ENCODE results near the gene OCIAD2.

Gene OCIAD2

DNA sequence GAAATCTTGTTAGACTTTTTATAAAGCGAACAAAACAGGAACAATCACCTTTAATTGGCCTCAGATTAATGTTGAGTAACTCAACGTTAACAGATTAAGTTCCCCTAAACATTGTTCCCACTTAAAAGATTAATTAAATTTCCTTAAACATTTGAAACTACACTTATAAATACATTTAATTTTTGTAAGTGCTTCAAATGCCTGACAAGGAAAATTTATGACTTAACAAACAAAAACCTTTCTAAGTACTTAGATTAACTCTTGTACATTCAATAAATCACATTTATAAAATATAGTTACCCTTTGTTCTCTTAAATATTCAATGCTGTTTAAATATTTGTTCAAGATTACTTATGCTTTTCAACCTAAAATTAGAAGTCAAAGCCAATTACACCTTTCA, 39.4 kb upstream of the OCIAD2 start:
- no peak for DNase-seq (ENCODE audit: low read depth)
- no peak for TF ChIP-seq POLR2A (IDR thresholded peaks at IDR 0.05; ENCODE audit: extremely low read depth, insufficient read length)
- no peak for TF ChIP-seq MYC (IDR thresholded peaks at IDR 0.05; ENCODE audit: low read depth, low read length)
- TF ChIP-seq, protein P1, sequence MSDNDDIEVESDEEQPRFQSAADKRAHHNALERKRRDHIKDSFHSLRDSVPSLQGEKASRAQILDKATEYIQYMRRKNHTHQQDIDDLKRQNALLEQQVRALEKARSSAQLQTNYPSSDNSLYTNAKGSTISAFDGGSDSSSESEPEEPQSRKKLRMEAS (IDR thresholded peaks at IDR 0.05; ENCODE audit: low read depth, low read length), result no peak
- TF ChIP-seq, protein P2, sequence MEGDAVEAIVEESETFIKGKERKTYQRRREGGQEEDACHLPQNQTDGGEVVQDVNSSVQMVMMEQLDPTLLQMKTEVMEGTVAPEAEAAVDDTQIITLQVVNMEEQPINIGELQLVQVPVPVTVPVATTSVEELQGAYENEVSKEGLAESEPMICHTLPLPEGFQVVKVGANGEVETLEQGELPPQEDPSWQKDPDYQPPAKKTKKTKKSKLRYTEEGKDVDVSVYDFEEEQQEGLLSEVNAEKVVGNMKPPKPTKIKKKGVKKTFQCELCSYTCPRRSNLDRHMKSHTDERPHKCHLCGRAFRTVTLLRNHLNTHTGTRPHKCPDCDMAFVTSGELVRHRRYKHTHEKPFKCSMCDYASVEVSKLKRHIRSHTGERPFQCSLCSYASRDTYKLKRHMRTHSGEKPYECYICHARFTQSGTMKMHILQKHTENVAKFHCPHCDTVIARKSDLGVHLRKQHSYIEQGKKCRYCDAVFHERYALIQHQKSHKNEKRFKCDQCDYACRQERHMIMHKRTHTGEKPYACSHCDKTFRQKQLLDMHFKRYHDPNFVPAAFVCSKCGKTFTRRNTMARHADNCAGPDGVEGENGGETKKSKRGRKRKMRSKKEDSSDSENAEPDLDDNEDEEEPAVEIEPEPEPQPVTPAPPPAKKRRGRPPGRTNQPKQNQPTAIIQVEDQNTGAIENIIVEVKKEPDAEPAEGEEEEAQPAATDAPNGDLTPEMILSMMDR (IDR thresholded peaks at IDR 0.05; ENCODE audit: low read depth, low read length), result no peak
- no peak overlapping the region for H3K4me3 ChIP-seq (ENCODE audit: low read depth, low read length)

DNA sequence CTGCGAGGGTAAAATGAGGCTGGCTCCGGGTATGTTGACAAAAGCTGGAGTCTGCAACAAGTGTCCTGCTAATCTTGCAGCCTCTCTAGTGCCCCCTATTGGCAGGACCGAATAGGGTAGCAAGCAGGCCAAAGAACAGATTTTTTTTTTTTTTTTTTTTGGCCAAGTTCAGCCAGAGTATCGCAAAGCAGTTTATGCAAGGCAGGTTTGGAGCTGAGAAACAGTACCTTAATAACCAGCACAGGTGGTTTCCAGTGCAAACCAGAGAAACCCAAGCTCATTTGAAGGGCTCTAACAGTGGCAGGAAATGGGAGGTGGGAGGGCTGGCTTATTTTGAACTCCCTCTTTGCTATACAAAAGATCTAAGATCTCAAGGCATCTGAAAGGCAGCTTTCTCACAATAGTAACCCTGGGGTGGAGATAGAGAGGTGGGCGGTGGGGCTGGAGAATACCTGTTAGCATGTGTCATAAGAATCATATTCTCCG, 38.2 kb upstream of the OCIAD2 start:
- no peak overlapping the region for H3K4me3 ChIP-seq (ENCODE audit: low read depth, low read length)
- TF ChIP-seq, protein P2 (IDR thresholded peaks at IDR 0.05; ENCODE audit: low read depth, low read length), result peak; percentile 85
- TF ChIP-seq, protein P1 (IDR thresholded peaks at IDR 0.05; ENCODE audit: low read depth, low read length), result no peak
- peak; percentile 69 for DNase-seq (ENCODE audit: low read depth)

DNA sequence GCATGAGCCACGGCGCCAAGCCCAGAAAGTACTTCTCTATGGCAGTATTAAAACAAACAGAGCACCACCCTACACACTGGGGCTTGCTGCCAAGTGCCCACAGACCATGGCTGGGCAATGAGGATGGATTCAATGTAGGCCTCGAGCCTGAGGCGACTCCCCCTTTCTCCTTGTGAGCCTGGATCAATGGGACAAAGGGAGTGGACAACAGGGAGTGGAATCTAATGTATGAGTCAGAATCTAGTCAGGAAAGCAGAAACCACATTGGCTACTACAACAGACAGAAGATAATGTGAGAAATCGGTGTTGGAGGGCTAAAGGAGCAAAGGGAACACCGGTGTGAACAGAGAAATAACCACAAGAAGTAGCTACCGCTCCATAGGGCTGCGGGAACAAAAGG, 37.7 kb upstream of the OCIAD2 start:
- no peak overlapping the region for H3K4me3 ChIP-seq (ENCODE audit: low read depth, low read length)
- DNase-seq (ENCODE audit: low read depth), result no peak
- TF ChIP-seq, protein P1 (IDR thresholded peaks at IDR 0.05; ENCODE audit: low read depth, low read length), result no peak
- TF ChIP-seq MYC (IDR thresholded peaks at IDR 0.05; ENCODE audit: low read depth, low read length) (no peak), POLR2A (IDR thresholded peaks at IDR 0.05; ENCODE audit: extremely low read depth, insufficient read length) (no peak)
- TF ChIP-seq, protein P2 (IDR thresholded peaks at IDR 0.05; ENCODE audit: low read depth, low read length), result no peak

DNA sequence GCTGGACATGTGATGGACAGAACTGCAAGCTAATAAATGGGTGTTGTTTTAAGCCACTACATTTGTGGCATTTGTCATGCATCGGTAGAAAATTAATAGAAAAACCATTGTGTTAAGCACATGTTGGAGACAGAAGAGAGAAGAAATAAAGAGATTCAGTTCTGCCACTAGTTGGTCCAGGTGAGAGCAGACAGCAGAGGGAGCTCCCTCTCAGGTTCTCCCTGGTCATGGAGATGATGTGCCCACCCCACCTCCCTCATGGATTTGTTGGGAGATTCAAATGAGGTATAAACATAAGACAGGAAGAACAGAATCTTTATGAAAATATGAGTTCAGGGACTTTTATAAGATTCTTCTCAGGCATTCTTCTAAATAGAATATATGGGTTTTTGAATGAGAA, 36.8 kb upstream of the OCIAD2 start:
- no peak for DNase-seq (ENCODE audit: low read depth)
- no peak for TF ChIP-seq POLR2A (IDR thresholded peaks at IDR 0.05; ENCODE audit: extremely low read depth, insufficient read length)
- TF ChIP-seq, protein P2 (IDR thresholded peaks at IDR 0.05; ENCODE audit: low read depth, low read length), result peak; percentile 11
- no peak overlapping the region for H3K4me3 ChIP-seq (ENCODE audit: low read depth, low read length)

DNA sequence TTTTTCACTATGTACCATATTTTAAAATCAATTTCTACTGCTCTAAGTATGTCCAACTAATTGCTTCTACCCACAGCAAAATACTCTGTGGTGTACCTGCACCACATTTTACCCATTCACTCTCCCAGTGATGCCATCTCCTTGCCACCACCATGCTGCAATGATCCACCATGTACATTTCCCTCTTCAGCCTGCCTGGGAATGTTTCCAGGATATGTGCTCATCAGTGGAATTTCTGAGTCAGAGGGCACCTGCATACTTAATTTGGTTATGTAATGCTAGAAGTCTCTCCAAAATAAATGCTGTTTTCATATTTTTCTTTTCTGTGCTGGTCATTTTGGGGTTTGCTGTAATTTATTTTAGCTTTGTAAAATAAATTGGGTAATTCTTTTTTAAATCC, 33.2 kb upstream of the OCIAD2 start:
- DNase-seq (ENCODE audit: low read depth), result no peak
- no peak for TF ChIP-seq POLR2A (IDR thresholded peaks at IDR 0.05; ENCODE audit: extremely low read depth, insufficient read length)
- TF ChIP-seq MYC (IDR thresholded peaks at IDR 0.05; ENCODE audit: low read depth, low read length), result no peak
- TF ChIP-seq, protein P2 (IDR thresholded peaks at IDR 0.05; ENCODE audit: low read depth, low read length), result no peak

DNA sequence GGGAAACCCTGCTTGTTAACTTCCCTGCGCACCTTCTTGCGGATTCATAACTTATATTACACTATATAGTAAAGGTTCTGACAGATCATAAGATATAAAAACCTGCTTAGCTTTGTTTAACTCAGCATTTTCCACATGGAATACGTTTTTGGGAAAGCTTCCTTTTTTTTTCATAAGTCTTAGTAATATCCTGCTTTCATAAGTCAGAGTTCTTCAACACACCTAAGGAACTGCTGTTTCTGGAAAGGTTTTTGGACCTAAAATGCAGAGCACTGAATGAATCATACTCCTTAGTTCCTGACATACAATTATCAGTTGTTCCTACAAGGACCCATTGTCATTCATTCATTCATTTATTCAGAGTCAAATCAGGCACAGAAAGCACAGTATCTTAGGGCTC, 32.3 kb upstream of the OCIAD2 start:
- TF ChIP-seq, protein P2 (IDR thresholded peaks at IDR 0.05; ENCODE audit: low read depth, low read length), result no peak
- TF ChIP-seq MYC (IDR thresholded peaks at IDR 0.05; ENCODE audit: low read depth, low read length) (no peak), POLR2A (IDR thresholded peaks at IDR 0.05; ENCODE audit: extremely low read depth, insufficient read length) (no peak)
- TF ChIP-seq, protein P1 (IDR thresholded peaks at IDR 0.05; ENCODE audit: low read depth, low read length), result no peak
- no peak for DNase-seq (ENCODE audit: low read depth)
- no peak overlapping the region for H3K4me3 ChIP-seq (ENCODE audit: low read depth, low read length)

More for the DNA sequence above, 33.2 kb upstream of the OCIAD2 start:
- H3K4me3 ChIP-seq (ENCODE audit: low read depth, low read length), result no peak overlapping the region

All from NB4 (cell line).